NOMO-1 treated with dmso at 0.1 percent for 144 hours (cell line): ENCODE results near the gene CCDC126.
"Not testable (repeated sequence)": the region's sequence is repeated elsewhere in the genome, so short reads cannot be mapped to it uniquely, and the experiment has no call there.

Experiments
- DNase-seq: peaks from one replicate; lab custom pipeline; 2025; ENCODE audit not compliant: unreplicated experiment; lab: John Stamatoyannopoulos, UW

CCDC126 gene, protein sequence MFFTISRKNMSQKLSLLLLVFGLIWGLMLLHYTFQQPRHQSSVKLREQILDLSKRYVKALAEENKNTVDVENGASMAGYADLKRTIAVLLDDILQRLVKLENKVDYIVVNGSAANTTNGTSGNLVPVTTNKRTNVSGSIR

DNA sequence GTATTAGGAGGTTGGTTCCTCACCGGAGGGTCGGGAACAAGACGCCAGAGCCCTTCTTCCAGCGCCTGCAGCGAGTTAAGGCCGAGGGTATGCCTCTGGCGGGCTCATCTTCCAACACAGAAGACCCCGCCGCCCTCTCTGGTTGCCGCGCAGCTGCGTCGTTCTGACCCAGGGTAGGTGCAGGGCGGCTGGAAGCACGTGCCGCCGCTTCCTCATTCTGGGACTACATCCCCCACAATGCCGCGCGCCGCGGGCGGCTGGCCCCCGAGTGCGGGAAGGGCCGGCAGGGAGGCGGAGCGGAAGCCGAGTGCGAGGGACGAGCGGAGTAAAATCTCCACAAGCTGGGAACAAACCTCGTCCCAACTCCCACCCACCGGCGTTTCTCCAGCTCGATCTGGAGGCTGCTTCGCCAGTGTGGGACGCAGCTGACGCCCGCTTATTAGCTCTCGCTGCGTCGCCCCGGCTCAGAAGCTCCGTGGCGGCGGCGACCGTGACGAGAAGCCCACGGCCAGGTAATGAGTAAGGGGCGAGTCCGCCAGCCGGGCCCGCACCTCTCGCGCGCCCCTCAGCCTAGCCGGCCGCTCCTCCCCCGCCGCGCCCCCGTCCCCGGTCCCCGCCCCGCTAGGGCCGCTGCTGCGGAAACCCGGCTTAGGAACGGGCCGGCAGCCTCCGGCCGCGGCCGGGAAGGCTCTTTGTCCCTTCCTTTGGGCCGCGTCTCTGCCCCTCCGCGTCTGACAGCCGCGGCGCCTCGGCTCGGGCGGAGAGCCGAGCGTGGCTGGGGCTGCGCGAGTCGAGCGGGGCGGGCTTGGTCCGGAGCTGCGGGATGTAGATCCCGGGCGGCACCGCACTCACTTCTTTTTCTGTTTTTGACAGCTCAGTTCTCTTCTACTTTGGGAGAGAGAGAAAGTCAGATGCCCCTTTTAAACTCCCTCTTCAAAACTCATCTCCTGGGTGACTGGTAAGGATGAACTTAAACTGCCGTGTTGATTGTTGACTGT is at the start of gene CCDC126:
TSS of gene CCDC126 (plus strand) at position 289 of the 998 bp plus-strand sequence. CDS start 13,934 bp downstream, outside the sequence.
- peak; percentile 73 for DNase-seq

DNA sequence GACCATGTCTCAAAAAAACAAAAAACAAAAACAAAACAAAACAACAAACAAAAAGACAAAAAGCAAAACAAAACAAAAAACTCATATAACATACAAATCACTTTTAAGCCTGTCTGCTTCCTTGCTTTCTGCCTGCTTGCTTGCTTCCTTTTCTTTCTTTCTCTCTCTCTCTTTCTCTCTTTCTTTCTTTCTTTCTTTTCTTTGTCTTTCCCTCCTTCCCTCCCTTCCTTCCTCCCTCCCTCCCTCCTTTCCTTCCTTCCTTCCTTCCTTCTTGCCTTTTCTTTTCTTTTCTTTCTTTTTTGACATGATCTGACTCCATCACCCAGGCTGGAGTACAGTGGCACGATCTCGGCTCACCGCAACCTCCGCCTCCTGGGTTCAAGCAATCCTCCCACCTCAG is 49.5 kb upstream of the CCDC126 start:
- DNase-seq = no peak

DNA sequence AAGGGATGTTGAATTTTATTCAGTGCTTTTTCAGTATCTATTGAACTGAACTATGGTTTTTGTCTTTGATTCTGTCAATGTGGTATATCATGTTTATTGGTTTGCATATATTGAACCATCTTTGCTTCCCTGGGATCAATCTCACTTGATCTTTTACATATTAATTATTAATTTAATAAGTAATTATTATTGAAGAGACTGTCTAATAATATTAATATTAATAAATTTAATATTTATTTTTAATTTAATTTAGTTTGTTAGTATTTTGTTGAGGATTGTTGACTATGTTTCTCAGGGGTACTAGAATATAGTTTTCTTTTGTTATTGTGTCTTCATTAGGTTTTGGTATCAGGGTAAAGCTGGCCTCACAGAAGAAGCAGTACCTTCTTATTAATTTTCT is 38.9 kb upstream of the CCDC126 start:
- no peak for DNase-seq

DNA sequence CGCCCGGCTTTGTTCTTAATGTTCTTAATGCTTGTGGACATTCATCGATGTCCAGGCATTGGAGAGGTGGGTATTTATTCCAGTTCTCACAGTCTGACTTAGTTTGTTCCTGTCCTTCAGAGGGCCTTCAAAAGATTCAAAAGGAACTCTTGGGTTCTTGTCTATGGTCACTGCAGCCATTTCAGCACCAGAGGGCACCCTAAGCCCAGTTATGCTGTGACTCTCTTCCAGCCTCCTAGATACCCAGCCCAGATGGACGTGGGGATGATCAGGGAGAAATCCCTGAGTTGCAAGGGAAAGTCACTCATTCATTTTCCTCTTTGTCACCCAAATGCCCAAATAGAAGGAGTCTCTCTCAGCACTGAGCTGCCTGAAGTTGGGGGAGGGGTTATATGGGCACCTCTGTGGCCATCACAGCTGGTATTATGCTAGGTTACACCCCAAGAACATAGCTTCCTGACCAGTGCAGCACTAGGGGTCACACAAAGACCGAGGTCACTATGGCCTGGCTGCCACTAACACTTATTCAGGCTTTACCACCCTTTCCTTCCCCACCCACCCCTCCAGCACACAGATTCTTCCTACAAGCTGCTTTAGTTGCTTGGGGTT is 26.5 kb upstream of the CCDC126 start:
- peak; percentile 13 for DNase-seq

DNA sequence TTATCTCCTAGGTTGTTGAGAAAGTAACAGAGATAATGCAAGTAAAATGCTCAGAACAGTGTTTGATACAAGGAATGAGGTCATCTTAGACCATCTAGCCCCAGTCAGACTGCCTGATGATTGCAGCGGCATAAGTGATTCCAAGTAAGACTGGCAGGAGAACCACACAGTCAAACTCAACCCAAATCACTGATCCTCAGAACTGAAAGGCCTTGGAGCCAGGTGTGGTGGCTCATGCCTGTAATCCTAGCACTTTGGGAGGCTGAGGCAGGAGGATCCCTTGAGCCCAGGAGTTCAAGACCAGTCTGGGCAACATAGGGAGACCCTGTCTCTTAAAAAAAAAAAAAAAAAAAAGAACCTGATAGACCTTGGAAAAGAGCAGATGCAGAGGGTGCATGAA is 15.2 kb upstream of the CCDC126 start:
- DNase-seq = not testable (repeated sequence)

DNA sequence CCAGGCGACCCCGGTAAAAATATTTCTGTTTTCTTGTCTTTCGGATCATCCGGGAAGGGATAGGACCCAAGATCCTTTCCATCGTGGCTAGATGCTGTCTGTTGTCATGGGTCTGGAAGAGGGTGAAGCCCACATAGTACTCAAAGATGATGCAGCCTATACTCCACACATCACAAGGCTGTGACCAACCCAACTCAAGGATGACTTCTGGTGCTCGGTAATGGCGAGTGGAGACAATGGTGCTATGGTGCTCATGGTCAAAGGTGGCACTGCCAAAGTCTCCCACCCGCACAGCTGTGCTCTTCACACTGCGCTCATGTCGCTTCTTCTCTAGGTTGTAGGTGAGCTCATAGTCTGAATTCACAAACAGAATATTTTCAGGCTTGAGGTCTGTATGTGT is 11.9 kb upstream of the CCDC126 start:
- DNase-seq = not testable (repeated sequence)

DNA sequence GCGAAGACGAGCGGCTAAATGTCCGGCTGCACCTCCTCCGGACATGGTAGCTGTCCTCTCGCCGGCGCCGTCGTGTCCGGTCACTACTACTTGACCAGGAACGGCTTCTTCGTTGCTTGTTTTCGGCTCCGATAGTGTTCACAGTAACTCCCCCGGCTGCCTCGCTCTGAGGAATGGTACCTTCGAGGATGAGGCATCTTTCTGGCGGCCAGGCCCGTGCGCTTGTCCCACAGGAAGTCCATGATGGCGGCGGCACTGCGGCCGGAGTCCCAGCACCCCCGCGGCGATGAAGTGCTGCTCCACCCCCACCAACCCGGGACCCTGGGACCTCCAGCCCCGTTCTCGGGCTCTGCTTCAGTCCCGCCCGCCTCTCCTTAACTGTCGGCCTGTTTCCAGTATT is 11.0 kb upstream of the CCDC126 start:
- DNase-seq = no peak

DNA sequence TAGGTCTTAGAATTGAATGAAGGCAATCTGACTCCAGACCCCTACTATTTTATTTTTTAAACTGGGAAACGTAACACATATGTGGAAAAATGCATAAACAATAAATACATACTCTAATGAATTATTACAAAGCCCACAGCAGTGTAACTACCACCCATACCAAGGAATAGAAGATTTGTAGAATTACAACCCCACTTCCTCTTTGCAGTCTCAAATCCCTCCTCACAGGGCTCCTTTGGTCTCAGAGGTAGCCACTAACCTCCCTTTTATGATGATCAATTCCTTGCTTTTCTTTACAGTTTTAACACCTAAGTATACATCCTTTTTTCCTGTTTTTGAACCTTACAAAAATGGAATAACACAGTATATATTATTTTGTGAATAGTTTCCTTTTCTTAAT is 6.7 kb upstream of the CCDC126 start:
- DNase-seq = no peak

DNA sequence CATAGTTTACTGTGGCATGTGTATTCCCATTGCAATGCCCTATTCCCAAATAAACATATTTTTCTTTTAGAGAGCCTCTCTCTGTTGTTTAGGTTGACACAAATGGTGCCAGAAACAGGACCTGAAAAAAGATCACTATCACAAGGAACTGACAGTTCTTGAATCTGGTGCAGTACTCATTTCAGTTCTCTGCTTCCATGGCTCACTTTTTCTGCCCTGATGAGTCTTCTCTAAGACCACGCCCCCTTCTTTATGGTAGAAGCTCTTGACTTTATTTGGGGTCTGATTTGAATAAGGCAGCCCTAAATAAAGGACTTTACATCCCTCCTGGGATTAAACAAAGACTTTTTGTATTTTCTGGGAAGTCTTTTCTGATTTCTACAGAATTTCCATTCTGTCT is 3.5 kb upstream of the CCDC126 start:
- DNase-seq = no peak

DNA sequence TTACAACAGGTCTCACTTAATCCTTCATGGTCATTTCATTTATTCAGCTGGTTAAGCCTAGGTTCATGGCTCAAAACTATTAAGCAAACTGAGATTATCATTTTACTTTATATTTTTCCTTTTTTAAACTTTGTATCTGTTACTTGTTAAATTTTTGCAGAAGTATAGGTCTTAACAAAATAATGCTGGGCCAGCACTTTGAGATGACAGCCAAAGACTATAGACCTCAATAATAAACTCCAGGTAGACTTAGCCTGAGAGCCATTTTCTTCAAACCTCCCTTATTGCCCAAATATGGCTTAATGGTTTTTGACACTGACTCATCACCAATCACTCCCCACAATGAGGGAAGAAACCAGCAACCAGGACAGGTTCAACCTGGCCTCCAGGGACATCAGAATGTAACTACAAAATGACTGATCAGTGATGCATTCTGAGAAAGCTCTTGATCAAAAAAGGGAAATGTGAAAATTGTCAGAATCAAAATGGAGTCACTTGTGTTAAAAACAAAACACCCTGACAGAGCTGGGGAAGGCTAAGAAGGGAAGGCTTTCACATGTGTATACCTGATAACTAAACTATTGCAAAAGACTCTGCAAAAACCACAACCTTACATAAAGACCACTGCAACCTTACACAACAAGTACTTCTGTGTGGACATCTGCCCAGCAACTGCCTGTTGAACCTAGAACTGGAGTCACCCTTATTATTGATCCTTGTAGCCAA is 2.1 kb upstream of the CCDC126 start:
- peak; percentile 32 for DNase-seq

DNA sequence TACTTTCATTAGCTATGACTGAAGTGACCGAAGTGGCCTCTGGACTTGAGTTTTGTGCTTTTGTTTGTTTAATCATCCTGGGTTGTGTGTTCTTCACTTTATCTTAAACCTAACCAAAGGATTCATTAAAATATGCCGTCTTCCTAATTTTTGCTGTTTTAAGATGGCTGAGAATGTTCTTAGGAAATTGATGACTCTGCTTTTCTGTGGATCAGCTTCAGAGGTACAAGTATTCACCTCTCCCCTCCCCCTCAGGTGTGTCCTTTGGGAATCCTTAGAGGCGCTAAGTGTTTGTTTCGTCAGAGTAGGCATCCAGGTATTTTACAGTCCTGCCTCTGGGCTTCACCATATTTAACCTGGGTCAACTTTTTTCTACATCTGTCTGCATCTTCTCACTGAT is 1.1 kb downstream of the CCDC126 start:
- no peak for DNase-seq

DNA sequence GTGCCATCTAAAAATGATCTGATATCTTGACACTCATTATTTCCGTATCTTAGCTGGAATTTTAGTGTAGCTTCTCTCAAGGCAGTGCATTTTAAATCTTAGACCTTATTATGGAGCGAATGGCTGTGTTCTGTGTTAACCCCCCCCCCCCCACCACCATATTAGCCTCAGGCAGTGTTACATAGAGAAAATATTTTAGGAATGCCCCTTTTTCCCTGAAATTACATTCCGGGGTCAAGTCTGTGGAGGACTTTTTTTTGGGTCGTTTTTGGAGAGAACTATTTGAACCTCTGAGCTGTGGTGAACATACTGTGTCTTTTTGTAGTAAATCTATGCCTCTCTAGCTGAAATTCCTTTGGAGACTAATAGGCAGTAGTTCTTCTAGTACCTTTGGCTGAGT is 3.1 kb downstream of the CCDC126 start:
- DNase-seq = no peak

DNA sequence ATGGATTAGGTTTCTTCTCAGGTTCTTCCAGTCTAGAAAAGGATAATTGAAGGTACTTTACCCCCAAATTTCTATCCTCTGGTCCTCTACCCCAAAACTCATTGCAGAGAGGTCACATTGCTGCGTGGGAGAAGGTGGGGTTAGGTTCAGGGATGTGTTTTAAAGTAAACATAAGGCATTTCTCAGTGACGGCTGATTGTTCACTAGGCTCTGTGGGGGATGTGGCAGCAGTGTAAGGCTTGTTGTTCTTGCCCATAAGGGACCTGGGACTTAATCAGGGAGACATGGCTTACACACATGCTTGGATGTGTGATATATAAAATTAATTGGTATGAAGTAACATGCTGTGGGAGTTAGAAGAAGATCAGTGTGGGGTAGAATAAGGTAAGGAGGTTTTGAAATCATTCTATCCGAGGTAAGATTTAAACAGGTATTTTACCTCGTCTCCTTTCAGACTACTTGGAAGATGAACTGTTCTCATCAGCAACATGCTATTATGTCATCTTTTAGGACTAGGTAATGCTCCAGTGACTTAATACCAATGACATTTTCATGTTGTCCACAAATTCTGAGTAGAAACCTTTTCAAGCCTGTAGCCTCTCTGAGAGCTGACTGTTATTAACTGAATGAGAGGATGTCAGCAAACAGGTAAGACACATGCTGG is 6.6 kb downstream of the CCDC126 start:
- DNase-seq = no peak

DNA sequence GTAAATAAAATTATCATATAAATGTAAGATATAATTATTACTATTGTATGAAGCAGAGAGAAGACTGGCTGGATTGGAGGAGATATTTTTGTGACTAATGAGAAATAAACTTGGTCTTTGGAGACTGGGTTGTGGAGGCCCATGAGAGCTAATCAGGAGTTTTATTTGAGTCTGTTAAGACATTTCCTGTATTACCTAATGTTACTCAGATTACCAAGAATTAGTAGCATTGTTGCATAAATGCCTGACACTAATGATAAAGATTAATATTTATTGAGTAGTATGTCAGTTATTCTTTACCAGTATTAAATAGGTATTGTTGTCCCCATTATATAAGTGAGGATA is 7.1 kb downstream of the CCDC126 start:
- DNase-seq = no peak

DNA sequence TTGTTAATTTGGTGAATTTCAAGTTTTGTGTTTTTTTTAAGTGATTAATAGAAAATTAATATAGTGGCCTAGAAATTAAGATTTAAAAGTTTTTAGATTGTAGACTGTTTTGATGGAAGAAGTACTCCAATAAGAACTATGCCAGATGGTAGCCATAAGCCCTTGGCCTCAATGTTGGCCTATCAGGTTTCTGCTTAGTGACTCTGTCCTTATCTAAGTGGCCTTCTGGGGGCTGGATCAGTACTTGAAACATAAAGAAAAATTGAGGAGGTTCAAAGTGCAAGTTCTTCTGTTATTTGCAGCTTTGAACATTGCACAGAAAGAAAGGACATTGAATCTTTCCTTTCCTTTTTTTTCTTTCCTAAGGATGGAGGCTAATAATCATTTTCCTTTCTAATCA is 9.9 kb downstream of the CCDC126 start:
- DNase-seq = no peak

DNA sequence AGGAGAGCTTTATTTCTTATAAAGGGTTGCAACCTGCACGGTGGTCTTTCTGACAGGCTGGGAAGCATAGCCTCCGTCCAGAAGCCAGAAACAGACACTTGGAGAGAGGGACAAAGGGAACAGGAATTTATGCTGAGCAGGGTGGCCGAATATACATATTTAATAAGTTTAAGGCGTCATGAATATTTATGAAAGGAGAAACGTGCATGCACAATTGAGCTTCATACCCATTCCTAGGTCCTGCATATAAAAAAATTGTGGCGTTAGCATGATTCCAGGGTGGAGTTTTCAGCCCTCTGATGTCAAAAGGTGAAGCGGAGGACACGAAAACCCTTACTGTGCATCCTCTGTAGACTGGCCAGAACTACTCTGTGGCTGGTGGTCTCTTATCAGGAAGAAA is 10.7 kb downstream of the CCDC126 start:
- DNase-seq = no peak

DNA sequence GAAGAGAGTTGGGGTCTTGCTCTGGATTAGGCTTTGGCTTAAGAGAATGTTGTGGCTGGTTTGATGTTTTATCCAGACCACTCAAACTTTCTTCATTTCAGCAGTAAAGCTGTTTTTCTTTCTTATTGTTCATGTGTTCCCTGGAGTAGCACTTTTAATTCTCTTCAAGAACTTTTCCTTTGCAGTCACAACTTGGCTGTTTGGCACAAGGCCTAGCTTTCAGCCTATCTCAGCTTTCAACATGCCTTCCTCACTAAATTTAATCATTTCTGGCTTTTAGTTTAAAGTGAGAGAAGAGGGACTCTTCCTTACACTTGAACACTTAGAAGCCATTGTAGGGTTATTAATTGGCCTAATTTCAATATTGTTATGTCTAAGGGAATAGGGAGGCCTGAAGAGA is 18.1 kb downstream of the CCDC126 start:
- no peak for DNase-seq

DNA sequence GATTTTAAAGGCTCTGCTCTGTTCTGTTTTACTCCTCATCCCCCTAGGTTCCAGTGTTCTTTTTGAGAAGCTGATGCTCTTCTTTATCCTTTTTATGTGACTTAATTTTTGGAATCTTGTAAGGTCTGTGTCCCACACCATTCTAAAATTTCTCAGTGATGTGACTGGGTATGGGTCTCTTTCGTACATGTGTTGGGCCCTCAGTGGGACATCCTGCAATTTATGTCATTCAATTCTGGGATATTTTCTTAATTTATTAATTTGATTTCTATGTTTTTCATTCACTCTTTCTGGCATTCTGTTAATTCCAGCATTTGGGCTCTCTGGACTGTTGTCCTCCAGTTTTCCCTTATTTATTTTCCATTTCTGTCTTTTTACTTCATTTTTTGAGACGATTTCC is 19.4 kb downstream of the CCDC126 start:
- DNase-seq = no peak

DNA sequence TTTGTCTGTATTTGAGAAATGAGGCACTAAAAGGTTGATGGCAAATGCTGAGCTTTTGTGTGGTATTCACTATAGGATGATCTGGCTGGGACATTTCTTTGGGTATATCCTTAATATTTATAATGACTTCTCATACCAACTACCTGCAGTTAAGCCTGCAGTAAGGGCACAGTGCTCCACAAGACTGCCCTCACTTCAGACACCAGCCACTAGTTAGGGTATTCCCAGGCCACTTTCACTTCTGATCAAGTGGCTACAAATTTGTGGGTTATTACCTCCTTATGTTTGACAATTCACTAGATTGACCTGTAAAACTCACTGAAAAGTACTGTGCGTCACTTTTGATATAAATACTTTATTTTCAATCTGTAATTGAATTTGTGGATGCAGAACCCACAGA is 20.3 kb downstream of the CCDC126 start:
- no peak for DNase-seq

DNA sequence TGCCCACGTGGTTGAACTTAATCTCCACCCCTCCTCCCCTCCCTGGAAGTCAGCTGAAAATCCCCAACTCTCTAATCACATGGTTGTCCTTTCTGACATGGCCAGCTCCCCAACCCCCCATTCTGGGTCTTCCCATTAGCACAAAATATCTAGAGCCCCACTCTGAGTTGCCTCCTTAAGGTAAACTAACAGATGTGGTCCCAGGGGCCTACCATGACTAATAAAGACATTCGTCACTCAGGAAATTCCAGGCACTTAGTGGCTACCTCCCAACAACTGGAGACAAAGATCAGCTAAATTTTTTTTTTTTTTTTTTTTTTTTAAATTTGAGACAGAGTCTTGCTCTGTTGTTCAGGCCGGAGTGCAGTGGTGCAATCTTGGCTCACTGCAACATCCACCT is 21.1 kb downstream of the CCDC126 start:
- no peak for DNase-seq

DNA sequence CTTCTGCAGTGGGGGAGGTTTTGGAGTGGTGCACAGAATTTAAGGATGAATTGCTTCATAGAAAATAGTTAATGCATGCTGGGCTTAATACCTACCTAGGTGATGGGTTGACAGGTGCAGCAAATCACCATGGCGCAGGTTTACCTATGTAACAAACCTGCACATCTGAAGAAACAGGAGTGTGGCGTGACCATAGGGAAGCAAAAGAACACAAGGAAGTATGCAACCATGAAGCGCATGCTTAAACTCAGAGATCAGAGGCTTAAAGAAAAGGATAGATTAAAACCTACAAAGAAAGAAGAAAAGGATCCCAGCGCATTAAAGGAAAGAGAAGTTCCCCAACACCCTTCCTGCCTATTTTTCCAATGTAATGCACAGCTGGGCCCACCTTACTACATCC is 22.0 kb downstream of the CCDC126 start:
- no peak for DNase-seq
